ENCODE results near the gene PACSIN1. TPM values are rescaled to one million over a fixed set of nuclear protein-coding genes. Genes with fewer than 3 reads are reported as not detected.

The PACSIN1 gene
- total and polyA plus RNA-seq, 10 of the 15 experiments (the other 5 are each of a cell fraction or from before 2014, with no cell fraction given): 0.50 to 9.4 (median 2.8) TPM

- no peak overlapping the region for H3K4me2 ChIP-seq (ENCODE audit: control insufficient read depth, insufficient read depth)
- CTCF ChIA-PET: interaction anchor here (1.6 kb wide), 1 partner anchor 26 kb away, joined by 5 read pairs; no protein-coding TSS in a partner anchor
- H3K9me3 ChIP-seq (replicated peaks; ENCODE audit: control insufficient read depth, insufficient read depth, low read length): no peaks in the 10 kb centered on the region
- no TSS peak for BruUV-seq (replicated peaks)
- peaks cover 6 to 19% of the 10 kb centered on the region in 2 experiments for H3K36me3 ChIP-seq (ENCODE audit: control insufficient read depth in 2 of 2, insufficient read depth in 2 of 2, low read length in 1 of 2)
- RAD21 ChIA-PET (ENCODE audit: unreplicated experiment): no interaction called here
- H3K79me2 ChIP-seq (ENCODE audit: control insufficient read depth, insufficient read depth, low read length): no peaks in the 10 kb centered on the region; the same call in 1 of the 2 replicates
- peaks cover 15% of the 10 kb centered on the region for H3K4me1 ChIP-seq (ENCODE audit: control insufficient read depth, insufficient read depth, low read length)
- H3K27me3 ChIP-seq (replicated peaks in 1 of 2; ENCODE audit: control insufficient read depth in 2 of 2, insufficient read depth in 2 of 2, low read length in 1 of 2): no peaks in the 10 kb centered on the region
- no peak for ATAC-seq
- no peak overlapping the region for H3K9ac ChIP-seq (ENCODE audit: control insufficient read depth, insufficient read depth, low read length)
- DNase-seq (ENCODE audit: low read depth, low spot score): no peak
- no peak overlapping the region for H3K27ac ChIP-seq (ENCODE audit: control insufficient read depth, insufficient read depth)
- SMC1A ChIA-PET (ENCODE audit: uncharacterized antibody, unreplicated experiment): no interaction called here
- no peak overlapping the region for H3K4me3 ChIP-seq
- in situ Hi-C loops (cut with MboI) (no loop called here), intact Hi-C loops (cut with micrococcal nuclease; ENCODE audit: unreplicated experiment) (no loop called here)
- POLR2A ChIA-PET: no interaction called here
- 98% methylated on average over 6 of the region's 6 CpGs for WGBS (ENCODE audit: insufficient coverage, insufficient replicate concordance, low lambda C conversion rate, missing lambda C conversion rate)
- H2AFZ ChIP-seq (ENCODE audit: control insufficient read depth, low read depth, low read length): no peak overlapping the region
- no peak for TF ChIP-seq BRCA1 (IDR thresholded peaks at IDR 0.05; ENCODE audit: low read depth, low read length)
- no peak for TF ChIP-seq JUNB (IDR thresholded peaks at IDR 0.05)
- no peak for TF ChIP-seq GATAD2B (conservative IDR thresholded peaks at IDR 0.05; ENCODE audit: low read depth)
- TF ChIP-seq MYC (IDR thresholded peaks at IDR 0.05; ENCODE audit: insufficient read depth, insufficient read length, insufficient replicate concordance, low read length, severe bottlenecking): no peak
- TF ChIP-seq ZBTB11 (CRISPR knock-in tag; IDR thresholded peaks at IDR 0.05): no peak
- no peak for TF ChIP-seq CBX3 (IDR thresholded peaks at IDR 0.05; ENCODE audit: borderline replicate concordance, low read depth)
- FAIRE-seq: no peak
- peaks cover 3% of the 10 kb centered on the region; the same call in 1 of the 2 replicates for H4K20me1 ChIP-seq (ENCODE audit: control insufficient read depth, insufficient read depth)
Observed at GRCh38 chr6:34583461-34583860, 117.6 kb downstream of the PACSIN1 start.

Data from GM12878 (cell line).